Measurements from ENCODE around the gene CAND2. TPM values are rescaled to one million over a fixed set of nuclear protein-coding genes. Genes with fewer than 3 reads are reported as not detected.

Gene CAND2
- total and polyA plus RNA-seq, 9 of the 15 experiments (the other 6 are each of a cell fraction or from before 2014, with no cell fraction given) = 0.91 to 14.9 (median 4.3) TPM

DNA sequence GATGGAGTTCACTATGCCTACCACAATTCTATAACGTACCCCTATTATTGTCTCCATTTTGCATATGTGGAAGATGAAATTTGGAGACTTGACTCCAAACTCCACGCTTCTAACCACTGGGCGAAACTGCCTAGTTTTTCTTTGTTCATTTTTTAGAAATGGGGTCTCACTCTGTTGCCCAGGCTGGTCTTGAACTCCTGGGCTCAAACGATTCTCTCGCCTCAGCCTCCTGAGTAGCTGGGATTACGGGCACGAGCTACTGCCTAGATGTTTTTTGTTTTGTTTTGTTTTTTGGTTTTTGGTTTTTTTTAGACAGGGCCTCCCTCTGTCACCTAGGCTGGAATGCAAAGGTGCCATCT lies 45.5 kb downstream of the CAND2 start (continued):
- TF ChIP-seq, protein P1, sequence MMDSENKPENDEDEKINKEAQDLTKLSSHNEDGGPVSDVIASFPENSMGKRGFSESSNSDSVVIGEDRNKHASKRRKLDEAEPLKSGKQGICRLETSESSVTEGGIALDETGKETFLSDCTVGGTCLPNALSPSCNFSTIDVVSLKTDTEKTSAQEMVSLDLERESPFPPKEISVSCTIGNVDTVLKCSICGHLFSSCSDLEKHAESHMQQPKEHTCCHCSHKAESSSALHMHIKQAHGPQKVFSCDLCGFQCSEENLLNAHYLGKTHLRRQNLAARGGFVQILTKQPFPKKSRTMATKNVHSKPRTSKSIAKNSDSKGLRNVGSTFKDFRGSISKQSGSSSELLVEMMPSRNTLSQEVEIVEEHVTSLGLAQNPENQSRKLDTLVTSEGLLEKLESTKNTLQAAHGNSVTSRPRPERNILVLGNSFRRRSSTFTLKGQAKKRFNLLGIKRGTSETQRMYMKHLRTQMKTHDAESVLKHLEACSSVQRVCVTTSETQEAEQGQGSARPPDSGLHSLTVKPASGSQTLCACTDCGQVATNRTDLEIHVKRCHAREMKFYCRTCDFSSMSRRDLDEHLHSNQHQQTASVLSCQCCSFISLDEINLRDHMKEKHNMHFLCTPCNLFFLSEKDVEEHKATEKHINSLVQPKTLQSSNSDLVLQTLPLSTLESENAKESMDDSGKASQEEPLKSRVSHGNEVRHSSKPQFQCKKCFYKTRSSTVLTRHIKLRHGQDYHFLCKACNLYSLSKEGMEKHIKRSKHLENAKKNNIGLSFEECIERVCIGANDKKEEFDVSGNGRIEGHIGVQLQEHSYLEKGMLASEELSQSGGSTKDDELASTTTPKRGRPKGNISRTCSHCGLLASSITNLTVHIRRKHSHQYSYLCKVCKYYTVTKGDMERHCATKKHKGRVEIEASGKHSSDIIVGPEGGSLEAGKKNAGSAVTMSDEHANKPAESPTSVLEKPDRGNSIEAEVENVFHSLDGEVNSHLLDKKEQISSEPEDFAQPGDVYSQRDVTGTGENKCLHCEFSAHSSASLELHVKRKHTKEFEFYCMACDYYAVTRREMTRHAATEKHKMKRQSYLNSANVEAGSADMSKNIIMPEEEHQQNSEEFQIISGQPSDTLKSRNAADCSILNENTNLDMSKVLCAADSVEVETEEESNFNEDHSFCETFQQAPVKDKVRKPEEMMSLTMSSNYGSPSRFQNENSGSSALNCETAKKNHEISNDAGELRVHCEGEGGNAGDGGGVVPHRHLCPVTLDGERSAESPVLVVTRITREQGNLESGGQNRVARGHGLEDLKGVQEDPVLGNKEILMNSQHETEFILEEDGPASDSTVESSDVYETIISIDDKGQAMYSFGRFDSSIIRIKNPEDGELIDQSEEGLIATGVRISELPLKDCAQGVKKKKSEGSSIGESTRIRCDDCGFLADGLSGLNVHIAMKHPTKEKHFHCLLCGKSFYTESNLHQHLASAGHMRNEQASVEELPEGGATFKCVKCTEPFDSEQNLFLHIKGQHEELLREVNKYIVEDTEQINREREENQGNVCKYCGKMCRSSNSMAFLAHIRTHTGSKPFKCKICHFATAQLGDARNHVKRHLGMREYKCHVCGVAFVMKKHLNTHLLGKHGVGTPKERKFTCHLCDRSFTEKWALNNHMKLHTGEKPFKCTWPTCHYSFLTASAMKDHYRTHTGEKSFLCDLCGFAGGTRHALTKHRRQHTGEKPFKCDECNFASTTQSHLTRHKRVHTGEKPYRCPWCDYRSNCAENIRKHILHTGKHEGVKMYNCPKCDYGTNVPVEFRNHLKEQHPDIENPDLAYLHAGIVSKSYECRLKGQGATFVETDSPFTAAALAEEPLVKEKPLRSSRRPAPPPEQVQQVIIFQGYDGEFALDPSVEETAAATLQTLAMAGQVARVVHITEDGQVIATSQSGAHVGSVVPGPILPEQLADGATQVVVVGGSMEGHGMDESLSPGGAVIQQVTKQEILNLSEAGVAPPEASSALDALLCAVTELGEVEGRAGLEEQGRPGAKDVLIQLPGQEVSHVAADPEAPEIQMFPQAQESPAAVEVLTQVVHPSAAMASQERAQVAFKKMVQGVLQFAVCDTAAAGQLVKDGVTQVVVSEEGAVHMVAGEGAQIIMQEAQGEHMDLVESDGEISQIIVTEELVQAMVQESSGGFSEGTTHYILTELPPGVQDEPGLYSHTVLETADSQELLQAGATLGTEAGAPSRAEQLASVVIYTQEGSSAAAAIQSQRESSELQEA (IDR thresholded peaks at IDR 0.05; ENCODE audit: low read depth) = no peak
- TF ChIP-seq, protein P2, sequence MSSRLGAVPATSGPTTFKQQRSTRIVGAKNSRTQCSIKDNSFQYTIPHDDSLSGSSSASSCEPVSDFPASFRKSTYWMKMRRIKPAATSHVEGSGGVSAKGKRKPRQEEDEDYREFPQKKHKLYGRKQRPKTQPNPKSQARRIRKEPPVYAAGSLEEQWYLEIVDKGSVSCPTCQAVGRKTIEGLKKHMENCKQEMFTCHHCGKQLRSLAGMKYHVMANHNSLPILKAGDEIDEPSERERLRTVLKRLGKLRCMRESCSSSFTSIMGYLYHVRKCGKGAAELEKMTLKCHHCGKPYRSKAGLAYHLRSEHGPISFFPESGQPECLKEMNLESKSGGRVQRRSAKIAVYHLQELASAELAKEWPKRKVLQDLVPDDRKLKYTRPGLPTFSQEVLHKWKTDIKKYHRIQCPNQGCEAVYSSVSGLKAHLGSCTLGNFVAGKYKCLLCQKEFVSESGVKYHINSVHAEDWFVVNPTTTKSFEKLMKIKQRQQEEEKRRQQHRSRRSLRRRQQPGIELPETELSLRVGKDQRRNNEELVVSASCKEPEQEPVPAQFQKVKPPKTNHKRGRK (tag; IDR thresholded peaks at IDR 0.05) = no peak
- TF ChIP-seq, protein P3, sequence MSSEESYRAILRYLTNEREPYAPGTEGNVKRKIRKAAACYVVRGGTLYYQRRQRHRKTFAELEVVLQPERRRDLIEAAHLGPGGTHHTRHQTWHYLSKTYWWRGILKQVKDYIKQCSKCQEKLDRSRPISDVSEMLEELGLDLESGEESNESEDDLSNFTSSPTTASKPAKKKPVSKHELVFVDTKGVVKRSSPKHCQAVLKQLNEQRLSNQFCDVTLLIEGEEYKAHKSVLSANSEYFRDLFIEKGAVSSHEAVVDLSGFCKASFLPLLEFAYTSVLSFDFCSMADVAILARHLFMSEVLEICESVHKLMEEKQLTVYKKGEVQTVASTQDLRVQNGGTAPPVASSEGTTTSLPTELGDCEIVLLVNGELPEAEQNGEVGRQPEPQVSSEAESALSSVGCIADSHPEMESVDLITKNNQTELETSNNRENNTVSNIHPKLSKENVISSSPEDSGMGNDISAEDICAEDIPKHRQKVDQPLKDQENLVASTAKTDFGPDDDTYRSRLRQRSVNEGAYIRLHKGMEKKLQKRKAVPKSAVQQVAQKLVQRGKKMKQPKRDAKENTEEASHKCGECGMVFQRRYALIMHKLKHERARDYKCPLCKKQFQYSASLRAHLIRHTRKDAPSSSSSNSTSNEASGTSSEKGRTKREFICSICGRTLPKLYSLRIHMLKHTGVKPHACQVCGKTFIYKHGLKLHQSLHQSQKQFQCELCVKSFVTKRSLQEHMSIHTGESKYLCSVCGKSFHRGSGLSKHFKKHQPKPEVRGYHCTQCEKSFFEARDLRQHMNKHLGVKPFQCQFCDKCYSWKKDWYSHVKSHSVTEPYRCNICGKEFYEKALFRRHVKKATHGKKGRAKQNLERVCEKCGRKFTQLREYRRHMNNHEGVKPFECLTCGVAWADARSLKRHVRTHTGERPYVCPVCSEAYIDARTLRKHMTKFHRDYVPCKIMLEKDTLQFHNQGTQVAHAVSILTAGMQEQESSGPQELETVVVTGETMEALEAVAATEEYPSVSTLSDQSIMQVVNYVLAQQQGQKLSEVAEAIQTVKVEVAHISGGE (CRISPR knock-in tag; IDR thresholded peaks at IDR 0.05) = peak in 1 of 3 experiments; percentile 10; a peak in 1 of 6 replicates
- no peak for TF ChIP-seq ZNF445 (CRISPR knock-in tag; IDR thresholded peaks at IDR 0.05; ENCODE audit: low read depth)
- TF ChIP-seq ZNF778 (CRISPR knock-in tag; IDR thresholded peaks at IDR 0.05) = no peak
- TF ChIP-seq, protein P4, sequence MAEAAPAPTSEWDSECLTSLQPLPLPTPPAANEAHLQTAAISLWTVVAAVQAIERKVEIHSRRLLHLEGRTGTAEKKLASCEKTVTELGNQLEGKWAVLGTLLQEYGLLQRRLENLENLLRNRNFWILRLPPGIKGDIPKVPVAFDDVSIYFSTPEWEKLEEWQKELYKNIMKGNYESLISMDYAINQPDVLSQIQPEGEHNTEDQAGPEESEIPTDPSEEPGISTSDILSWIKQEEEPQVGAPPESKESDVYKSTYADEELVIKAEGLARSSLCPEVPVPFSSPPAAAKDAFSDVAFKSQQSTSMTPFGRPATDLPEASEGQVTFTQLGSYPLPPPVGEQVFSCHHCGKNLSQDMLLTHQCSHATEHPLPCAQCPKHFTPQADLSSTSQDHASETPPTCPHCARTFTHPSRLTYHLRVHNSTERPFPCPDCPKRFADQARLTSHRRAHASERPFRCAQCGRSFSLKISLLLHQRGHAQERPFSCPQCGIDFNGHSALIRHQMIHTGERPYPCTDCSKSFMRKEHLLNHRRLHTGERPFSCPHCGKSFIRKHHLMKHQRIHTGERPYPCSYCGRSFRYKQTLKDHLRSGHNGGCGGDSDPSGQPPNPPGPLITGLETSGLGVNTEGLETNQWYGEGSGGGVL (CRISPR knock-in tag; IDR thresholded peaks at IDR 0.05) = no peak
- TF ChIP-seq SMARCE1 (IDR thresholded peaks at IDR 0.05) = peak; percentile 35; the same call in 1 of the 2 replicates
- TF ChIP-seq ATF1 (CRISPR knock-in tag; IDR thresholded peaks at IDR 0.05) = no peak
- TF ChIP-seq ATF1 (tag; IDR thresholded peaks at IDR 0.05) = no peak
- TF ChIP-seq ZNF41 (CRISPR knock-in tag; conservative IDR thresholded peaks at IDR 0.05) = 0 out of 2 replicates have a peak, but pooled peaks have one; percentile 39
- TF ChIP-seq BCOR (IDR thresholded peaks at IDR 0.05) = peak; percentile 97
- 0 out of 2 replicates have a peak, but pooled peaks have one; percentile 18 for TF ChIP-seq ZBTB17 (CRISPR knock-in tag; IDR thresholded peaks at IDR 0.05)
- 0 out of 2 replicates have a peak, but pooled peaks have one; percentile 20 for TF ChIP-seq SMARCA4 (IDR thresholded peaks at IDR 0.05)
- no peak for TF ChIP-seq RBBP5 (IDR thresholded peaks at IDR 0.05; ENCODE audit: borderline replicate concordance, insufficient read depth, low read length, poor library complexity, severe bottlenecking)

Measured in K562 (cell line).